NK-92 treated with Interleukin-12 subunit alpha and Interleukin-12 subunit beta, amount 100 ng/mL, for 24 hours (cell line): Measurements from ENCODE around the gene PGAP3.
"Not testable (repeated sequence)": the region's sequence is repeated elsewhere in the genome, so short reads cannot be mapped to it uniquely, and the experiment has no call there.

Experiments
- DNase-seq: peaks from one replicate; lab custom pipeline; 2025; lab: John Stamatoyannopoulos, UW

PGAP3 gene

GRCh38 chr17:39715375-39716072 is 27.7 kb upstream of the PGAP3 start:
- no peak for DNase-seq

GRCh38 chr17:39714234-39714633 is 26.4 kb upstream of the PGAP3 start:
- no peak for DNase-seq

DNA sequence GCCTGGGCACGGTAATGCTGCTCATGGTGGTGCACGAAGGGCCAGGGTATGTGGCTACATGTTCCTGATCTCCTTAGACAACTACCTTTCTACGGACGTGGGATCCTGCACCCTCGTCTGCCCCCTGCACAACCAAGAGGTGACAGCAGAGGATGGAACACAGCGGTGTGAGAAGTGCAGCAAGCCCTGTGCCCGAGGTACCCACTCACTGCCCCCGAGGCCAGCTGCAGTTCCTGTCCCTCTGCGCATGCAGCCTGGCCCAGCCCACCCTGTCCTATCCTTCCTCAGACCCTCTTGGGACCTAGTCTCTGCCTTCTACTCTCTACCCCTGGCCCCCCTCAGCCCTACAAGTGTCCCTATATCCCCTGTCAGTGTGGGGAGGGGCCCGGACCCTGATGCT is 24.0 kb upstream of the PGAP3 start:
- no peak for DNase-seq

- not testable (repeated sequence) for DNase-seq
Observed at GRCh38 chr17:39711071-39711470, 23.2 kb upstream of the PGAP3 start.

GRCh38 chr17:39709998-39710964 is 22.4 kb upstream of the PGAP3 start:
- DNase-seq: no peak

DNA sequence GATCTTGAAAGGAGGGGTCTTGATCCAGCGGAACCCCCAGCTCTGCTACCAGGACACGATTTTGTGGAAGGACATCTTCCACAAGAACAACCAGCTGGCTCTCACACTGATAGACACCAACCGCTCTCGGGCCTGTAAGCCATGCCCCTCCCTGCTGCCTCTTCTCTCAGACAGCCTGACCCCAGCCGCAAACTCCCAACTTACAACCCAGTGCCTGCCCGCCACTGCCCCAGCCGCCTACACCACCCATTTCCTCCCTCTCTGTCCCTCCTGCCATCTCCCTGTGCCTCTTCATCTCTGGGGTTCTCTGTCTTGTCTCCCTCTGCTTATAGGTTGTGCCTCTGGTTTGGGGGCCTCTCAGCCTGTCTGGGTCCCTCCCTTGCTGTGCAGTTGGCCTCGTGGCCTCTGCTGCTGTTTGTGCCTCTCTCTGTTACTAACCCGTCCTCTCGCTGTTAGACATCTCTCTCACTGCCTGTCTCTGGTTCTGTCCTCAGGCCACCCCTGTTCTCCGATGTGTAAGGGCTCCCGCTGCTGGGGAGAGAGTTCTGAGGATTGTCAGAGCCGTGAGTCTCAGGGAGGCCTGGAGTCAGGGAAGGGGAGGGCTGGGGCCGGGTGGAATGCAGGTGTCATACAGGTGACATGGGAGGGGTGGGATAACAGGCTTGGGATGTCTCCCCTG is 21.6 kb upstream of the PGAP3 start:
- DNase-seq: no peak

DNA sequence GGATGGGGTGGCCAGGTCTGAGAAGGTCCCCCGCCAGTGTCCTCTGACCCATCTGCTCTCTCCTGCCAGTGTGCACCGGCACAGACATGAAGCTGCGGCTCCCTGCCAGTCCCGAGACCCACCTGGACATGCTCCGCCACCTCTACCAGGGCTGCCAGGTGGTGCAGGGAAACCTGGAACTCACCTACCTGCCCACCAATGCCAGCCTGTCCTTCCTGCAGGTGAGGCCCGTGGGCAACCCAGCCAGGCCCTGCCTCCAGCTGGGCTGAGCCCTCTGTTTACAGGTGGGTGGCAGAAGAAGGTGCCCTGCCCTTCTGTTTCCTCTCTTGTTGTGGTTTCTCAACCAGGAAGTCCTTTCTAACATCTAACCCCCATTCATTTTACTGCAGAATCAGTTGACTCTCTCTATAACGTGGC is 19.1 kb upstream of the PGAP3 start:
- DNase-seq: no peak

- DNase-seq: no peak
Observed at GRCh38 chr17:39706383-39706782, 18.5 kb upstream of the PGAP3 start.

DNA sequence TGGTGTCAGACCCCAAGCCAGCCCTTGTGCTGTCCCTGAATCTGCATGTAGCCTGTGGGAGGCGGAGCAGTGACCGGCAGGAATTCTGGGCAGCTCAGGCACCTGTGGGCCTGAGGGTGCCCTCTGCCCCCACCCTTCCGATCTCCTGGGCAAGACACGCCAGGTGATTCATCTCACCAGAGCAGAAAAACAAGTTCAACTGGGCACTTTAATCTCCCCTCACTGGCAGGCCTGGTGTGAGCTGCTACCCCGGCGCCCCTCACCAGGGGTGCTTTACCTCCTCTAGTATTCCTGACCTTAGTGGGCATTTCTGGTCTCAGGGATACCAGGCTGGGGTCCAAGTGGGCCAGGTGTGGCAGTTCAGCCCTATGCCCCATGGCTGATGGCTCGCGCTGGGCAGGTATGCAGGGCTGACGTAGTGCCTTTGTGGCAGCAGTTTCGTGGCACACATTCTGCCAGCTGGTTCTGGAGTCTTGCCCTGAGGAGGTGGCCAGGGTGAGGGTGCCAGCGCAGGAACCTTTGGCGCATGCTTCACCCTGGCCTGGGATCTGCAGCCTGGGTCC is 18.0 kb upstream of the PGAP3 start:
- no peak for DNase-seq

DNA sequence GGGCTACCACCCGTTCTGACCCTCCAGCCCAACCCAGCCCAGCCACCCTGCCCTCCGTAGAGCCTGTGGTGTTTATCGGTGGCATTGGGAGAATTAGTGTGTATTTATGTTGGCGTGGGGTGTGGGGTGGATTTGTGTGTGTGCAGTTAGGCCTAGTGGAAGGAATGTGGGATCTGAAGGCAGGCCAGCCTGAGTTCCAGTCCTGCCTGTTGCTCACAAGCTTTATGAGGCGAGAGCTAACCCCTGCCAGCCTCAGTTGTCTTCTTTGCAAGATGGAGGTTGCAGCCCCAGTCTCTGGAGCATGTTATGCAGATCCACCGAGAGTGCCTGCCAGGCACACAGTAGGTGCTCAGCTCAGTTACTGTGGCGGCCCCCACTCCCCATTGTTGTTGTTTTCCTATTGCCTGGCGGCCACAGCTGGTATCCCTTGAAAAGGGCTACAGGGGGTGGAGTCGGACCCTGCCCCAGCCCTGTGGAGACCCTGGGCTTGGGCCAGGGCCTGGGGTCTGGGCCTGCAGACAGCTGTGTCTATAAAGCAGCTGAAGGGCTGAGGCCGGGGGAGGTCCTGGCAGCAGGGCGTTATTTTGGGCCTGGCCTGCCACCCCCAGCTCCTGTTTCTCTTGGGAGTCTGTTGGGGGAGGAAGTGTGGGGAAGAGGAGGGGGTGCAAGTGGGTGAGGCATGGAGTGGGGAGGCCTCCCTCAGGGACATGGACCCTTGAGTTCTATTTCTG is 17.1 kb upstream of the PGAP3 start:
- no peak for DNase-seq

DNA sequence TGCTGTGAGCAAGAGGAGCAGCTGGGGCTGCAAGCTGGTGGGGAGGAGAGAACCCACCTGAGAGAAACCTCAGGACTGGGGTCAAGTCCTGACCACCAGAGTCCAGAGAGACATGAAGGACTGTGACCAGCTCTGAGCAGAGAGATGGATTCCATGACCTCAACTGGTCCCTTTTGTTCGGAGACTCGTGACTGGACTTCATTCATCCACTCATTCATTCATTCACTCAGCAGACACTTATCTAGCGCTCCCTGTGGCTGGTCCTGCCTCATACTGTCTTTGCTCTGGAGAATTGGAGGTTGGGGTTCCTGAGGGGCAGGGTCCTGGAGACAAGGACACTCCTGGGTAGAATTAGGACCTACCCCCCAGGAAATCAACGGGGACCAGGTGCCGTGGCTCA is 16.1 kb upstream of the PGAP3 start:
- DNase-seq: no peak

GRCh38 chr17:39702901-39703893 is 15.3 kb upstream of the PGAP3 start:
- DNase-seq: no peak

GRCh38 chr17:39701784-39702422 is 14.0 kb upstream of the PGAP3 start:
- DNase-seq: no peak

- DNase-seq: no peak
Observed at GRCh38 chr17:39701012-39701783, 13.3 kb upstream of the PGAP3 start.

DNA sequence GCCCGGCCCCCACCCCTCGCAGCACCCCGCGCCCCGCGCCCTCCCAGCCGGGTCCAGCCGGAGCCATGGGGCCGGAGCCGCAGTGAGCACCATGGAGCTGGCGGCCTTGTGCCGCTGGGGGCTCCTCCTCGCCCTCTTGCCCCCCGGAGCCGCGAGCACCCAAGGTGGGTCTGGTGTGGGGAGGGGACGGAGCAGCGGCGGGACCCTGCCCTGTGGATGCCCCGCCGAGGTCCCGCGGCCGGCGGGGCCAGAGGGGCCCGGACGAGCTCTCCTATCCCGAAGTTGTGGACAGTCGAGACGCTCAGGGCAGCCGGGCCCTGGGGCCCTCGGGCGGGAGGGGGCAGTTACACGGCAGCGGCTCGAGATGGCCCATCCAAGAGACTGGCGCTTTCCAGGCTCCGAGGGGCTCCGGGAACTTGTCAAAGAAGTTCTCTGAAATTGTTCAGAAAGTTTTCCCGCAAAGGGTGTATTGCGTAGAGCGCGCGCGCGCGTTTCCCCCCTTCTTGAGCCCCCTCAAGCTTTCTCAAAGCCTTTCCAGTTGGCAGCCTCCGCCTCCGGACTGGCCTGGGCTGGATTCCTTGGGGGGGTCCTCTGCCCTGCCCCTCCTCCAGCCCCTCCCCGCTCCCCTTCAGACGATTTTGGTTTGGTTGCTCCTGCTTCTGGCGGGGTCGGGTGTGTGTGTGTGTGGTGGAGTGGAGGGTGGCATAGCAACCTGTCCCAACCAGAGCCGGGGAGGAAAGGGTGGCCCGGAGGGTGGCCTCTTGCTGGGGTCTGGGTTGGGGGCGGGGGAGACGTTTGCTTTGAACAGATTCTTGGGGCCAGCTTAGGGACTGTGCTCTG is 12.5 kb upstream of the PGAP3 start:
- no peak for DNase-seq

- no peak for DNase-seq
Observed at GRCh38 chr17:39699818-39700147, 11.9 kb upstream of the PGAP3 start, which contains the start of gene ERBB2. TSS of gene ERBB2 (plus strand) at chr17:39700064. CDS start at chr17:39700239, 175 bp downstream.

DNA sequence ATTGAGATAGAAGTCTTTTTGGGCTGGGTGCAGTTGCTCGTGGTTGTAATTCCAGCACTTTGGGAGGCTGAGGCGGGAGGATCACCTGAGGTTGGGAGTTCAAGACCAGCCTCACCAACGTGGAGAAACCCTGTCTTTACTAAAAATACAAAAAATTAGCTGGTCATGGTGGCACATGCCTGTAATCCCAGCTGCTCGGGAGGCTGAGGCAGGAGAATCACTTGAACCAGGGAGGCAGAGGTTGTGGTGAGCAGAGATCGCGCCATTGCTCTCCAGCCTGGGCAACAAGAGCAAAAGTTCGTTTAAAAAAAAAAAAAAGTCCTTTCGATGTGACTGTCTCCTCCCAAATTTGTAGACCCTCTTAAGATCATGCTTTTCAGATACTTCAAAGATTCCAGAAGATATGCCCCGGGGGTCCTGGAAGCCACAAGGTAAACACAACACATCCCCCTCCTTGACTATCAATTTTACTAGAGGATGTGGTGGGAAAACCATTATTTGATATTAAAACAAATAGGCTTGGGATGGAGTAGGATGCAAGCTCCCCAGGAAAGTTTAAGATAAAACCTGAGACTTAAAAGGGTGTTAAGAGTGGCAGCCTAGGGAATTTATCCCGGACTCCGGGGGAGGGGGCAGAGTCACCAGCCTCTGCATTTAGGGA is 11.4 kb upstream of the PGAP3 start:
- not testable (repeated sequence) for DNase-seq

DNA sequence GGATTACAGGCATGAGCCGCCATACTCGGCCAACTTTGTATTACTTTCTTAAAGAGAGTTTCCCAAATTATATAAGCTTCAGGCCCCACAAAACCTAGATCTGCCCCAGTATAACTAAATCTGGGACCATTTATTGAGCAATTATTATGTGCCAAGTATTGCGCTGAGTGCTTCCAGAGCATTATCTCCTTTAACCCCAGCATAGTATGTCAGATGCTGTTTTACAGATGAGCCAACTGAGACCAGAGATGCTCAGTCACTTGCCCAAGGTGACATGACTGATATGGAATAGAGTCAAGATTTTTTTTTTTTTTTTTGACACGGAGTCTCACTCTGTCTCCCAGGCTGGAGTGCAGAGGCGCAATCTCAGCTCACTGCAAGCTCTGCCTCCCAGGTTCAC is 10.1 kb upstream of the PGAP3 start:
- no peak for DNase-seq
